Ramos (cell line): ENCODE data around the gene PTPN22.
"Not testable (repeated sequence)": the region's sequence is repeated elsewhere in the genome, so short reads cannot be mapped to it uniquely, and the experiment has no call there.

Experiments used
- in situ Hi-C: fragments of 300-500 bp; cut with MboI; formaldehyde crosslinking; loops from one replicate; pipeline ENCODE4 v1.14.3; 2022; ENCODE audit warnings: low sequenced_read_pairs; ENCODE audit not compliant: unreplicated experiment

The PTPN22 gene

DNA sequence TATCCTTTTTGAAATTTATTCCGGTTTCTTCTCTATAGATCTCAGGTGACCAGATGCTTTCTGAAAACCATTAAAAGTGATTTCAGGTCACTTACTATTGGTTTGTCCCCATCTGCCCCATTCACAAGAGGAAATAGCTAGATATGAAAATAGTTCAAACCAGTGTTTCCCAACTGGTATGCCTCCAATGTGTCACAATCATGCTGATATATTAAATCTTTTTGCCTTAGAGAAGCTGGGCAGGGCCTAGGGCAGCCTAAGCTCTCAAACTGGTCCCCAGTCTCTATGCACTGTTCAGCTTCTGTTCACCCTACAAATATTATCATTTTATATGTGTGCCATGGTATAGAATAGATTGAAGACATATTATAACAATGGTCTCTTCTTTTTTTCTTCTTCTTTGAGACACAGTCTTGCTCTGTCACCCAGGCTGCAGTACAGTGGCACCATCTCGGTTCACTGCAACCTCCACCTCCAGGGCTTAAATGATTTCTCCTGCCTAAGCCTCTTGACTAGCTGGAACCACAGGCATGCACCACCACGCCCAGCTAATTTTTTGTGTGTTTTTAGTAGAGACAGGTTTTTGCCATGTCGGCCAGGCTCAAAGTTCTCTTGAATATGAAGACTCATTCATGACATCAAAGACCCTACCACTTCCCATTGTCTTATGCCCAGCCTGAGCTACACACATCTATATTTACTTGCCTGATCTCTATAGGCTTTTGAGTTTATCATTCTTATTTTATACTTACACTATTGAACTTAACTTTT lies 15.7 kb downstream of the PTPN22 start:
- in situ Hi-C loops, result no loop called here

DNA sequence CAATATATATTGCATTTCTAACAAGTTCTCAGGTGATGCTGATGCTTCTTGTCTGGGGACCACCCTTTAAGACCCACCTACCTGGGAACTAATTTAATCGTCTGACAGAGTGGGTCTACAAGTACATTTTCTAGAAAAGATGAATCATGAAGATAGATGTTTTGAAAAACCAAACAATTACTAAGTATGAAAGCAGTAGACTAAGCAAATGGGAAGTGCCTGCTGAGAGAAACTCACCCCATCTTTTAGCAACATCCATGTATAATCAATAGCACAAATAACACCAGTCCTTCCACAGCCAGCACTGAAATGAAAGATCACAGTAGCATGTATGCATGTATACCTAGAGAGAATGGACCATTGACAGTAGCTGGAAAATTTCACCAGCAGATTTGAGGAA lies 17.3 kb downstream of the PTPN22 start:
- in situ Hi-C loops, result no loop called here

DNA sequence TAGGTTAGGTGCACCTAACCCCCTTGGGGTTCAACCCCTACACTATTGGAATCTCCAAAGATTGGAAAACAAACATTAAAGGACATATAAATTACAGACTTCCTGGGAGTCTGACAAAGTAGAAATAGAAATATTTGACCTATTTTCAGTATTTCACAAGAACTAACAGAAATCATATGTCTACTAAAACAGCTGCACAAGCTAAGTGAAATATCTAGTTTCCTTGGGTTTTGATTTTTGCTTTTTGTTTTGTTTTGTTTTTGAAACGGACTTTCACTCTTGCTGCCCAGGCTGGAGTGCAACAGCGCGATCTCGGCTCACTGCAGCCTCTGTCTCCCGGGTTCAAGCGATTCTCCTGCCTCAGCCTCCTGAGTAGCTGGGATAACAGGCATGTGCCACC lies 18.8 kb downstream of the PTPN22 start:
- in situ Hi-C loops, result not testable (repeated sequence)

DNA sequence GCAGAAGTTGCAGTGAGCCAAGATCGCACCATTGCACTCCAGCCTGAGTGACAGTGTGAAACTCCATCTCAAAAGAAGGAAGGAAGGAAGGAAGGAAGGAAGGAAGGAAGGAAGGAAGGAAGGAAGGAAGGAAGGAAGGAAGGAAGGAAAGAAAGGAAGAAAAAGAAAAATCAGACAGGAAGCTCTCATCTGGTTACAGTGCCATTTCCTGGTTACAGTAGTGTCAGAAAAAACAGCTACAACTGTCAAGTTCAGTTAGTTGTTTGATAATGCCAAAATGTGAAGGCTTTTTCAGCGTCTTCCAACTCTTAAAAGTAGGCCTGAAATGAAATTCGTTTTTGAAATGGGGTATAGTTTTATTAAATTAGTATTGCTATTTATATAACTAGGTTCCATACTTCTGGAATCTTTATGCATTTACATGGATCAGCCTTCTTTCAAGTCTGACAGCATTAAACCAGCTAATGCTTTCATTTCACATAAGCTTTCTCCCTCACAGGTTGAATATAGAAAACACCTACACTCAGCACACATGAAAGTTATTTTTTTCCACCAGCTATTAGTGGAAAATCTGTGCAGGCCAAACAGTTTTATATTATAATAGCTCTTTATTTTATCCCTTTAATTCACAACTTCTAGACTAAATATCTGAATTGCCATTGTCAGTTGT lies 21.2 kb downstream of the PTPN22 start:
- in situ Hi-C loops, result no loop called here

DNA sequence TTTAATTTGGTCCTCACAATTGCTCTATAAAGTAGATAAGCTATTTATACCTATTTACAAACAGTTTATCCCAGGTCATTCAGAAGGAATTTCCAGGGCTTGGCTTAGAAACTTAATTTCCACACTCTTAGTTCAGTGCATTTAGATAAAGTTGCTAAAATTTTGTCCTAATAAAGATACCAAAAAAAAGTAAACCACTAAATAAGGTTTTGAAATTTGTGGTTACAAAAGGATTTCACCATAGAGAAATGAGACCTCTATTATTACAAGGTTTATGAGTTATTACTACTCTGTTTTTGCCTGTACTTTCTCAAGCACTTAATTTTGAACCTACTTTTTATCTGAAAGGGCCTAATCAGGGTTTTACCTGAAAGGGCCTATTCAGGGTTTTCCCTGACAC lies 22.4 kb downstream of the PTPN22 start:
- in situ Hi-C loops, result loop anchor here (25.0 kb wide), 1 partner anchor 438 kb away; no protein-coding TSS in a partner anchor

DNA sequence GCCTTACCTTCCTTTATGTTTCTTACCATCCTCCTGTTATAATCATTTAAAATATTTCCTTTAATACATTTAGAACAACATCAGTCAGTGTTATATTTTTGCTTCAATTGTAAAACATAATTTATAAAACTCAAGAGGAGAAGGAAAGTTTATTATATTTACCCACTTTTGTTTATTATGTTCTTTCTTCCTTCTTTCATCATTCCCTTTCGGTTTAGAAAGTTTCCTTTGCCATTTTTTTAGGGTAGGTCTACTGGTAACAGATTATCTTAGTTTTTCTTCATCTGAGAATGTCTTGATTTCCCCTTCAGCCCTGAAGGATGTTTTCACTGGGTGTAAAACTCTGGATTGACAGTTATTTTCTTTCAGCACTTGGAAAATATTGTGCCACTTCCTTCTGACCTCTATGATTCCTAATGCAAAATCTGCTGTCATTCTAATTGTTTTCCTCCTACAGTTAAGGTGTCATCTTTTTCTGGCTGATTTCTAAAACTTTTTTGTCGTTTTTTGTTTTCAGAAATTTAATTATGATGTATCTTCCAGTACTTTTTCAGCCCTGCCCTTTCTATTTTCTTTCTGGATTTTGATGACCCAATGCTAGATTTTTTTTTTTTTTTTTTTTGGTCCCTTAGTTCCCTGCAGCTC lies 25.0 kb downstream of the PTPN22 start:
- in situ Hi-C loops, result loop anchor here (25.0 kb wide), 1 partner anchor 441 kb away; no protein-coding TSS in a partner anchor

DNA sequence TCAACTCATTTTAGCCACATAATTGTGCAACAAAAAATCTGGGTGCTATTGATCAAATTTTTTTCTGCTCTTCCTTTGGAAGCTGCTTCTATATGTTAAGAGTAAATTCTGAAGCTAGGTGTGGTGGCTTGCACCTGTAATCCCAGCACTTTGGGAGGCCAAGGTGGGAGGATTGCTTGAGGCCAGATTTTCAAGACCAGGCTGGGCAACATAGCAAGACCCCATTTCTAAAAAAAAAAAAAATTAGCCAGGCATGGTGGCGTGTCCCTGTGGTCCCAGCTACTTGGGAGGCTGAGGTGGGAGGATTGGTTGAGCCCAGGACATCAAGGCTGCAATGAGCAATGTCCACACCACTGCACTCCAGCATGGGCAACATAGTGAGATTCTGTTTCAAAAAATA lies 35.0 kb downstream of the PTPN22 start:
- in situ Hi-C loops, result loop anchor here (10.0 to 25.0 kb wide), 2 partner anchors 68 to 451 kb away; partner anchors contain the start of genes AP4B1 and DCLRE1B

DNA sequence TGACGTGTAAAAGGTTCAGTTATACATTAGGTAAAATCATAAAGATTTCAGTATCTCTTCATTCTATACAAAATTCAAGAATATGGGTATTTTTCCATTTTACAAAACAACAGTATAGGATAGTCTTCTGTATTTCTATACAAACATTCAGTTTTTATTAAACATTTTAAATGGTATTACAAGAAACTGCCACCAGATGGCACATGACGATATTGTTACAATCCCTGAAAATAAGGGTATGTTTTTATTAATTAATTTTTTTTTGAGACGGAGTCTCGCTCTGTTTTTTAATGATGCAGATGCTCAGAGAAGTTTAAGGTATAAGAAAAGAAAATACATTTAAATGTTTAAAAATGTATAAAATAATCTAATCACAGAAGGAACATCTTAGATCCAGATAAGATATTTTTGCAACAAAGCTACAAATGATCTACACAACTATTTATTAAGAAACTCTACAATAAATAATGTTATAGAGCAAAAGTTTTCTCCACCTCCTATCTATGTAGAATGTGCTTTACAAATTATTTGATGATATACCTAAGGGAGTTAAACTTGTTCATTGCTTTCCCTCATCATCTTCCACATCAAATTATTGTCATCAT lies 35.7 kb downstream of the PTPN22 start:
- in situ Hi-C loops, result loop anchor here (10.0 to 25.0 kb wide), 2 partner anchors 69 to 452 kb away; partner anchors contain the start of genes AP4B1 and DCLRE1B

DNA sequence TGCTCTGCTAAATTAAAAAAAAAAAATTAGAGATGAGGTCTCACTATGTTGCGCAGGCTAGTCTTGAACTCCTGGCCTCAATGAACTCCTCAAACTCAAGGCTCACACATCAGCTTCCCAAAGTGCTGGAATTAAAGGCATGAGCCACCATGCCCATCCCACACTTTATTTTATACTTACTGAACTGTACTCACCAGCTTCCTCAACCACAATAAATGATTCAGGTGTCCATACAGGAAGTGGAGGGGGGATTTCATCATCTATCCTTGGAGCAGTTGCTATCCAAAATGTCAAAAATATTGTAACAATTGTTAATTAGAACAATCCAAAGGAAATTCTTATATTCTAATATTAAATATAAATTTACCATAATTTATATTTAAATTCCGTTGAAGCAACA lies 36.8 kb downstream of the PTPN22 start:
- in situ Hi-C loops, result loop anchor here (10.0 to 25.0 kb wide), 2 partner anchors 70 to 453 kb away; partner anchors contain the start of genes AP4B1 and DCLRE1B

DNA sequence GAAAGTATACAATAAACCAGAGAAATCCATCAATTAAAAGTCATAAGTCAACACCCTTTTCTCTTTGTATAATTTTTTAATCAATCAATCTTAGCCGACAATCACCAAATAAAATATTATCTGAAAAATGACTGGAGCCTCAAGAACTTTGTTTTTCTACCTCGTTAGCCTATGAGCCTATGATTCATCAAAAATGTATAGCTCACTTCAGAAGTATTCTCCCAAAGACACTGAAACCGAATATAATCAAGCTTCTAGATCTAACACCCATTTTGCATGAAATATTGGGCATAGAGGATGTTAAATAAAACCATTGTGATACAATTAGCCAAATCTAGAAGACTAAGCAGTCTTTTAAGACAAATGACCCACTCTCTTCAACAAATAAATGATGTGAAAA lies 41.5 kb downstream of the PTPN22 start:
- in situ Hi-C loops, result loop anchor here (10.0 to 25.0 kb wide), 2 partner anchors 75 to 457 kb away; partner anchors contain the start of genes AP4B1 and DCLRE1B

DNA sequence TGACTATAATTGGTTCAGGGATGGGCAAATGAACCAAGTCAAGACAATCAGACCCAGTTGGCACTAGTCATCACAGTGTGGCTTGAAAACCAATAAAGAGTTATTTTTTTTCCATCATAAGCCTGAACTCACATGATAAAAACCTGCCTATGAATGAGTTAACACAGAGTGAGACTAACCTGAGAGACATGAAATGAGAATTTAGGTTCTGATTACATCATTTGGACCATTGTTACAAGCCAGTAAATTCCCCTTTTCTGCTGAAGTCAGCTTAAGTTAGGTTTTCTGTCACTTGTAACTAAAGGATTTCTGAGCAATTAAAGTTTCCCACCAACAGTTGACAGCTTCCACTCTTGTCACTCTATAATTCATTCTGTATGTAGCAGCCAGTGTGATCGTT lies 49.6 kb downstream of the PTPN22 start:
- in situ Hi-C loops, result no loop called here

DNA sequence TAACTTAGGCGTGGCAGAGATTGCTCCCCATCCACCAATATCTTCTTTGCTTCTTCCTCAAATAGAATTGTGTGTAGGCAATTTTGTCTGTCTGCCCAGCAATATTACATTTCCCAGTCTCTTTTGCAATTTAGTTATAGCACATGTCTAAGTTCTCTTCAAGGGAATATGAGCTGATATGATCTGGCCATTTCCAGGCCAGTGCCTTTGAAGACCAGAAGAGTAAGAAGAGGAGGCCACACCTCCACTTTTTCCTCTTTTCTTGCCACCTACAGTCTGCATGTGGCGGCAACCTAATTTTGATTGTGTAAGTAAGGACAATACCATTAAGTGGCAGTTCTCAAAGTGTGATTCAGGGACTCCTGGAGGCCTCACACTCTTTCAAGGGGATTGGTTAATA lies 52.9 kb downstream of the PTPN22 start:
- in situ Hi-C loops, result no loop called here

DNA sequence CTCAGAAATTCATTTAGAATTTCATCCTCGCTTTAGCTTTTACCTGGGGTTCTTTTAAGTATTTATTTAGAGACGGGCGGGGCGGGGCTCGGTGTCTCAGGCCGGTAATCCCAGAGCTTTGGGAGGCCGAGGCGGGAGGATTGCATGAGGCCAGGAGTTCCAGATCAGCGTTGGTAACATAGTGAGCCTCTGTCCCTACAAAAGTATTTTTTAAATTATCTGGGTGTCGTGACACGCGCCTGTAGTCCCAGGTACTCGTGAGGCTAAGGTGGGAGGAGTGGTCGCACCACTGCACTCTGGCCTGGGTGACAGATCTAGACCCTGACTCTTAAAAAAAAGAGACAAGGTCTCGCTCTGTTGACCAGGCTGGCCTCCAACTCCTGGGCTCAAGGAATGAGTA lies 58.3 kb downstream of the PTPN22 start:
- in situ Hi-C loops, result no loop called here

DNA sequence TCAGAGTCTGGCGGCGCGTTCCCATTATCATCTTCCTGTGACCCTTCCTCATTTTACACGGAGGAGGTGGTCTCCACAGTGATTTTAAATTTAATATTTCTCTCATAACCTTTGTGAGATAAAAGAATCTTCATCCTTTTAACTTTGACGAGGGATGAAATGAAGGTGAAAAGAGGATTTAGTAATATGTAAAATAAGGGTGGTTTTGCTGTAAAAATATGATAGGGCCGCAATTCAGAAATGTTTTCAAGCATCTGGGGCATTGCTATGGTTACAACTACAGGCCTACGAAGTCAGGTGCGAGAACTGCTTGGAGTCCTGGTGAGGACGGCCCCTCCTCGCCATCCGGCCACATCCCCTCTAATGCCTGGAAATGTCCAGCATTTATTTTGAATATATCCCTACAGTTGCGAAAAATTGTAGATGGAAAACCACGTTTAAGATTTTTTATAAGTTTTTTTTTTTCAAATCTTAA lies 58.8 kb downstream of the PTPN22 start:
- in situ Hi-C loops, result no loop called here

DNA sequence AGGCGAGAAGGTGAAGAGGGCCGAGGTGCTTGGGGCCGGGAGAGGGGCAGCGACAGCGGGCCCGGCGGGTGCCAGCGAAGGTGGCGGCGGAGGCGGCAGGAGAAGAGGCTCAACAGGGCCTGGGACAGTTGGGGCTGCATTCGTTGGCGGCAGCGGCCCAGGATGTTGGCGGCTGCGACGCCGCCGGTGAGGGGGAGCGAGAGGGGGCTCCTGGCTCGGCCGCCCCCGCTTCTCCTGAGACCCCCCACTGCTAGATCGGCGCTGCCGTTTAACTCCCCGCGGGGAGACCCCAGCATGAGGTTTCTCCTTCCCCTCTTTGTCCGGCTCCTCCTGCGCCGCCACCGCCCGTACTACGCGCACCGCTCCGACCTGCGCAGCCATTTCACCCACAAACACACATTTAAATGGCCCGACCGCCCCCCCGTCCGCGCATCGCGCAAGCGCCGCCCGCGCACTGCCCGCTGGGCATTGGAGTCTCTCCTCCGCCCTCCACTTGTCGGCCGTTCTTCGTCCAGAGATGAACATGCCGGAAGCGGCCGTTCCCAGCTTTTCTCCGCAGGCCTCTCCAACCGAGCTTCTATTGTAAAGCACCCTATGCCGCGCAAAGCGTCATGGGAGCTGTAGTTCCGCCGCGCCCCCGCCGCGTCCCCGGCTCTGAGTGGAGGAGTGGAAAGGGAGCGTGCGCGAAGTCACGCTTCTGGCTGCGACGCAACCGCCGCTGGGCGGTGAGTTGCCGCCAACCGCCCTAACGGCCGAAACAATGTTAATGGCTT lies 59.4 kb downstream of the PTPN22 start, which contains the start of gene RSBN1:
Gene RSBN1, minus strand, starts transcription at position 589 of the 773 bp plus-strand sequence. Its CDS starts 64 bp downstream, at position 525.
- in situ Hi-C loops, result no loop called here

DNA sequence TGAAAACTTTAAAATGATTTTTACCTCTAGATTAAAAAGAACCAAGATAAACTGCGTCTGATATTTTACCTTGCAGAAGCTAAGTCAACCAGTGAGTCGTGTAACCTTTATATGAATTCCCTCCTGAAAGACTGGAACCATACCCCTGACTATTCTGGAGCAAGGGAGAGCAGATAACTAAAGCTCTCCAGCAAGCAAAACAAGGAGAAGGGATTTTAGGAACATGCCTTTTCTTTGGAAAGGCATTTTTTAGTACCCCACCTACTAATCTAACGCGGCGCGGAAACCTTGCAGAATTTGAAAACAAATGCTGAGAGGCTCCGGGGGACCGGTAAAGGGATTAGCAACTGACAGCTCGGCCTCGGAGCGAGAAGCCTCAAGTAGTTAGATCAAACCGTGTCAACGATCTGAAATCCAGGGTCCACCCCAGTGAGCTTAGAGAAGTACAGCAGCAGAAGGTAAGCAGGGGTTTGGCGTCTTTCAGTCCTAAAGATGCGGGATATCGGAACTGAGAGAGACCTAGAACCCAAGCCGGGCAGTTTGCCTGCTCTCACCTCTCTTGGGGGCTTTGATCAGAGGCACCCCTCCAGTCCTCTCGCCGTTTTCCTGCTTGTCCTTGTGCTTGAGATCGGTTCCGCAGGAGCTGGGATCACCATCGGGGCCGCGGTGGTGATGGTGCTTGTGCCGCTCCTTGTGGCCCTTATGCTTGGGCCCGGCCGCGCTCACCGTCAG lies 60.2 kb downstream of the PTPN22 start:
- in situ Hi-C loops, result no loop called here

DNA sequence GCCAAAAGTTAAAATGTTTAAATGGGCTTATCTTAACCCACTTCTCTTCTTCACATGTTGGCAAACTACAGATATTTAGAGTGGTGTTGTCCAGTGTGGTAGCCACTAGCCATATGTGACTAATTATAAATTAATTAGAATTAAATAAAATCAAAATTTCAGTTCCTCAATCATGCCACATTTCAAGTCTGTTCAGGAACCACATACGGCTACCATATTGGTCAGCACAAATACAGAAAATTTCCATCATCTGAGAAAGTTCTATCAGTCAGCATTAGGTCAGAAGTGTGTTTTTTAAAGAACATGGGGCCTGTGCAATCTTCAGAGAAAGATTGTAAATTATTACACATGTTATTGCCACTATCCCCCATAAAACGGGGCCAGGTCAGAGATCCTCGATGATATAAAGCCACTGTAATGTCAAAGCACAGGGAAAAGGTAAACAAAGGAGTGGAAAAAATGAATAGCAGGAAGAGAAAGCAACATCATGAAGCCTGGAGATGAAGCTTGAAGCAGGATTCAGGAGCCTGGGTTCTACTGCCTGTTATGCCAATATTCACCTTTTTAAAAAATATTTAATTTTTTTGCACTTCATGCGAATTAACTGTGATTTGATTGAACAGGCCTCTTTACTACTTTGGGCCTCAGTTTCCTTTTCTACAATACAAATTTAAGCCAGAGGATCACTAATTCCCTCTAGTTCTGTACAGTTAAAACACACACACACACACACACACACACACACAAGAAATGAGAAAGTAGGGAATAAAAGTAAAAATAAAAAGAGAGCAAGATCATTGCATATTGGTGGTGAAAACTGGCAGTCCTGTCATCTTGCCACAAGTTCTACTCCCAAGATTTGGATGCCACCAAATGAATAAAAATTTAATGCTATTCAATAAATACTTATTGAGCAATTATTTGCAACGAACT lies 61.6 kb downstream of the PTPN22 start:
- in situ Hi-C loops, result no loop called here
